HepG2 (cell line): Measurements from ENCODE around the gene DLEC1. TPM values are rescaled to one million over a fixed set of nuclear protein-coding genes. Genes with fewer than 3 reads are reported as not detected.
A peak's percentile ranks its signal among the peaks of the same experiment; 100 is the strongest.

Experiments used
- BCL6 ChIP-seq: IDR thresholded peaks from 2 replicates; pipeline ENCODE4 v1.6.1; 2016; ENCODE audit warnings: missing genetic modification reagents, missing compliant biosample characterization
- ELF4 ChIP-seq: sonication (generic); formaldehyde crosslinking; IDR thresholded peaks from 2 replicates; pipeline ENCODE4 v1.5.0; 2020; ENCODE audit warnings: missing genetic modification reagents, mild to moderate bottlenecking, moderate library complexity, borderline replicate concordance
- HNF4A ChIP-seq: sonication (generic); formaldehyde crosslinking; IDR thresholded peaks from 2 replicates; pipeline ENCODE4 v1.4.0; 2020; ENCODE audit warnings: missing genetic modification reagents
- KLF12 ChIP-seq: sonication (generic); formaldehyde crosslinking; IDR thresholded peaks from 2 replicates; pipeline ENCODE4 v1.4.0; 2020; ENCODE audit warnings: missing genetic modification reagents, borderline replicate concordance
- MED1 ChIP-seq: sonication (generic); formaldehyde crosslinking; IDR thresholded peaks from 2 replicates; pipeline ENCODE4 v1.4.0; 2020; ENCODE audit warnings: missing genetic modification reagents
- NCOR1 ChIP-seq: fragments of 200-600 bp; sonication (generic); IDR thresholded peaks from 2 replicates; pipeline ENCODE4 v1.7.0; 2017; ENCODE audit warnings: antibody characterized with exemption, low read length, borderline replicate concordance
- REXO4 ChIP-seq: sonication (generic); formaldehyde crosslinking; IDR thresholded peaks from 2 replicates; pipeline ENCODE4 v1.8.0; 2022; ENCODE audit warnings: missing genetic modification reagents, mild to moderate bottlenecking, borderline replicate concordance
- RORA ChIP-seq: sonication (generic); formaldehyde crosslinking; IDR thresholded peaks from 2 replicates; pipeline ENCODE4 v1.5.0; 2020; ENCODE audit warnings: mild to moderate bottlenecking, missing genetic modification reagents, moderate library complexity
- RXRA ChIP-seq: sonication (generic); formaldehyde crosslinking; IDR thresholded peaks from 2 replicates; pipeline ENCODE4 v1.5.1; 2020; ENCODE audit warnings: missing genetic modification reagents
- RXRB ChIP-seq: IDR thresholded peaks from 2 replicates; pipeline ENCODE4 v1.6.1; 2016; ENCODE audit warnings: borderline replicate concordance, missing genetic modification reagents, missing compliant biosample characterization
- SRSF9 ChIP-seq: fragments of 200-400 bp; formaldehyde crosslinking; IDR thresholded peaks from 2 replicates; pipeline ENCODE4 v1.6.1; 2018; ENCODE audit warnings: borderline replicate concordance, mild to moderate bottlenecking, low read depth, low read length; ENCODE audit not compliant: insufficient read depth, poor library complexity, severe bottlenecking
- ZEB1 ChIP-seq: IDR thresholded peaks from 2 replicates; pipeline ENCODE4 v1.6.1; 2012; ENCODE audit warnings: mild to moderate bottlenecking, low read depth, inconsistent platforms; ENCODE audit not compliant: insufficient replicate concordance
- ZNF207 ChIP-seq: fragments of 450-650 bp; IDR thresholded peaks from 2 replicates; pipeline ENCODE4 v1.6.1; 2016; ENCODE audit warnings: antibody characterized with exemption, borderline replicate concordance
- ZNF367 ChIP-seq: sonication (generic); formaldehyde crosslinking; IDR thresholded peaks from 2 replicates; pipeline ENCODE4 v1.4.0; 2020; ENCODE audit warnings: missing genetic modification reagents, borderline replicate concordance
- ZNF44 ChIP-seq: sonication (generic); formaldehyde crosslinking; IDR thresholded peaks from 2 replicates; pipeline ENCODE4 v1.5.1; 2020; ENCODE audit warnings: mild to moderate bottlenecking, missing genetic modification reagents
- ZNF501 ChIP-seq: sonication (generic); formaldehyde crosslinking; IDR thresholded peaks from 2 replicates; pipeline ENCODE4 v1.5.1; 2020; ENCODE audit warnings: mild to moderate bottlenecking, moderate library complexity, missing genetic modification reagents
- ZNF577 ChIP-seq: sonication (generic); formaldehyde crosslinking; IDR thresholded peaks from 2 replicates; pipeline ENCODE4 v1.4.0; 2020; ENCODE audit warnings: mild to moderate bottlenecking, low read depth, missing genetic modification reagents, borderline replicate concordance
- ZNF780A ChIP-seq: sonication (generic); formaldehyde crosslinking; IDR thresholded peaks from 2 replicates; pipeline ENCODE4 v1.8.0; 2022; ENCODE audit warnings: mild to moderate bottlenecking, missing genetic modification reagents, moderate library complexity
- ZNF790 ChIP-seq: sonication (generic); formaldehyde crosslinking; IDR thresholded peaks from 2 replicates; pipeline ENCODE4 v1.8.0; 2022; ENCODE audit warnings: missing genetic modification reagents, mild to moderate bottlenecking, borderline replicate concordance
- ZNF800 ChIP-seq: sonication (generic); formaldehyde crosslinking; IDR thresholded peaks from 2 replicates; pipeline ENCODE4 v1.4.0; 2020; ENCODE audit warnings: missing genetic modification reagents
- polyA plus RNA-seq, 8 experiments: library from polyadenylated mRNA; depleted of rRNA in 3 of 8; stranded (reverse) in 7 of 8; unstranded in 1 of 8; fragments of >200 nt; fragmentation: Illumina TruSeq in 4 of 8; extraction: Trizol in 4 of 8; gene quantifications; 2 replicates each; pipeline versions ENCODE4 v1.2.1 to v1.2.3, GENCODE V29; 2011 to 2016; ENCODE audit warnings: low read depth in 4 of 8, missing spikeins in 1 of 8, mixed read lengths in 1 of 8; ENCODE audit not compliant: insufficient read depth in 1 of 8
- total RNA-seq, 5 experiments: library from RNA; depleted of rRNA; stranded (reverse); fragments of >200 nt; fragmentation: Illumina TruSeq; extraction: Trizol; gene quantifications; 2 replicates each; pipeline ENCODE4 v1.2.3, GENCODE V29; 2016; ENCODE audit warnings: low read depth in 1 of 5
- TF ChIP-seq, protein P1 (sequence below): sonication (generic); formaldehyde crosslinking; IDR thresholded peaks from 2 replicates; pipeline ENCODE4 v1.9.0; 2021; ENCODE audit warnings: mild to moderate bottlenecking, missing genetic modification reagents

Gene DLEC1
- total and polyA plus RNA-seq, 2 of the 13 experiments (the other 11 are each of a cell fraction or from before 2014, with no cell fraction given) = 0.09 TPM; not detected in 1

DNA sequence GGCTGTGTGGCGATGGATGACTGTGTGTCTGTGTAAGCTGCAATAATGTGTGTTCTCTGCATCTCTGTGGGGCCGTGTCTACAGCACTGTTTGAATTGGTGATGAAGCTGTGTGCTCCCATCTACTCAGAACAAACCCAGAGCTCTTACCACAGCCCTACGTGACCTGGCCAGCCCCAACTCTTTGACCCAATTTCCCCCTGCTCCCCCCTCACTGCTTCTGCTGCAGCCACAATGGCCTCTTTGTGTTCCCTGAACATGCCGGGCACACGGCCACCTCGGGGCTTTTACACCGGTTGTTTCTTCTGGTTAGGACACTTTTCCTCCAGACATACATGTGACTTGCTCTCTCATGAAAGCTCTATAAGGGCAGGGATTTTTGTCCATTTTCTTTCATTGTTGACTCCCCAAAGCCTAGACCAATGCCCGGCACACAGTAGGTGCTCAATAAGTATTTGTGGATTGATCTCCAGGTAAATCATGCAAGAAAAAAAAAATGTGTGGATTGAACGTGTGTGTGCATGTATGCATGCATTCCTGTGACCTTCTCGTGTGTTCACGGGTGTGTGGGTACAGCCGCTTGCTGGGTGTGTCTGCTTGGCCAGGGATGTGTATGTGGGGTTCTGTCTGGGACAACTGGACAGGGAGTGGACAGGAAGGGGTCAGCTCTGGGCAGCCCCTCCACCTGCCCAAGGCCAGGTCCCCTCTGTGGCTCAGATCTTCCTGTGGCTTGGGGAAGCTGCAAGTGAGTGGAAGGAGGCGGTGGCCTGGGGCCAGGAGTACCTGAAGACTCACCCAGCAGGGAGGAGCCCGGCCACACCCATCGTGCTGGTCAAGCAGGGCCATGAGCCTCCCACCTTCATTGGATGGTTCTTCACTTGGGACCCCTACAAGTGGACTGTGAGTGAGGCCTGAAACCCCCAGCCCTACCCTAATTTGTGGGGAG is 33.7 kb upstream of the DLEC1 start (continued):
- TF ChIP-seq, protein P1, sequence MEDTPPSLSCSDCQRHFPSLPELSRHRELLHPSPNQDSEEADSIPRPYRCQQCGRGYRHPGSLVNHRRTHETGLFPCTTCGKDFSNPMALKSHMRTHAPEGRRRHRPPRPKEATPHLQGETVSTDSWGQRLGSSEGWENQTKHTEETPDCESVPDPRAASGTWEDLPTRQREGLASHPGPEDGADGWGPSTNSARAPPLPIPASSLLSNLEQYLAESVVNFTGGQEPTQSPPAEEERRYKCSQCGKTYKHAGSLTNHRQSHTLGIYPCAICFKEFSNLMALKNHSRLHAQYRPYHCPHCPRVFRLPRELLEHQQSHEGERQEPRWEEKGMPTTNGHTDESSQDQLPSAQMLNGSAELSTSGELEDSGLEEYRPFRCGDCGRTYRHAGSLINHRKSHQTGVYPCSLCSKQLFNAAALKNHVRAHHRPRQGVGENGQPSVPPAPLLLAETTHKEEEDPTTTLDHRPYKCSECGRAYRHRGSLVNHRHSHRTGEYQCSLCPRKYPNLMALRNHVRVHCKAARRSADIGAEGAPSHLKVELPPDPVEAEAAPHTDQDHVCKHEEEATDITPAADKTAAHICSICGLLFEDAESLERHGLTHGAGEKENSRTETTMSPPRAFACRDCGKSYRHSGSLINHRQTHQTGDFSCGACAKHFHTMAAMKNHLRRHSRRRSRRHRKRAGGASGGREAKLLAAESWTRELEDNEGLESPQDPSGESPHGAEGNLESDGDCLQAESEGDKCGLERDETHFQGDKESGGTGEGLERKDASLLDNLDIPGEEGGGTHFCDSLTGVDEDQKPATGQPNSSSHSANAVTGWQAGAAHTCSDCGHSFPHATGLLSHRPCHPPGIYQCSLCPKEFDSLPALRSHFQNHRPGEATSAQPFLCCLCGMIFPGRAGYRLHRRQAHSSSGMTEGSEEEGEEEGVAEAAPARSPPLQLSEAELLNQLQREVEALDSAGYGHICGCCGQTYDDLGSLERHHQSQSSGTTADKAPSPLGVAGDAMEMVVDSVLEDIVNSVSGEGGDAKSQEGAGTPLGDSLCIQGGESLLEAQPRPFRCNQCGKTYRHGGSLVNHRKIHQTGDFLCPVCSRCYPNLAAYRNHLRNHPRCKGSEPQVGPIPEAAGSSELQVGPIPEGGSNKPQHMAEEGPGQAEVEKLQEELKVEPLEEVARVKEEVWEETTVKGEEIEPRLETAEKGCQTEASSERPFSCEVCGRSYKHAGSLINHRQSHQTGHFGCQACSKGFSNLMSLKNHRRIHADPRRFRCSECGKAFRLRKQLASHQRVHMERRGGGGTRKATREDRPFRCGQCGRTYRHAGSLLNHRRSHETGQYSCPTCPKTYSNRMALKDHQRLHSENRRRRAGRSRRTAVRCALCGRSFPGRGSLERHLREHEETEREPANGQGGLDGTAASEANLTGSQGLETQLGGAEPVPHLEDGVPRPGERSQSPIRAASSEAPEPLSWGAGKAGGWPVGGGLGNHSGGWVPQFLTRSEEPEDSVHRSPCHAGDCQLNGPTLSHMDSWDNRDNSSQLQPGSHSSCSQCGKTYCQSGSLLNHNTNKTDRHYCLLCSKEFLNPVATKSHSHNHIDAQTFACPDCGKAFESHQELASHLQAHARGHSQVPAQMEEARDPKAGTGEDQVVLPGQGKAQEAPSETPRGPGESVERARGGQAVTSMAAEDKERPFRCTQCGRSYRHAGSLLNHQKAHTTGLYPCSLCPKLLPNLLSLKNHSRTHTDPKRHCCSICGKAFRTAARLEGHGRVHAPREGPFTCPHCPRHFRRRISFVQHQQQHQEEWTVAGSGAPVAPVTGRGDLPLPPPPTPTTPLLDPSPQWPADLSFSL (CRISPR knock-in tag) = peak; percentile 11; the same call in 1 of the 2 replicates
- TF ChIP-seq ELF4 (CRISPR knock-in tag) = no peak
- no peak for TF ChIP-seq NCOR1
- no peak for TF ChIP-seq SRSF9
- no peak for TF ChIP-seq ZNF790 (CRISPR knock-in tag)
- TF ChIP-seq KLF12 (CRISPR knock-in tag) = no peak
- TF ChIP-seq ZNF207 = no peak
- TF ChIP-seq HNF4A = peak; percentile 28; the same call in 1 of the 2 replicates
- peak; percentile 96 for TF ChIP-seq RXRB (CRISPR knock-in tag)
- TF ChIP-seq ZNF780A (CRISPR knock-in tag) = no peak
- no peak for TF ChIP-seq ZNF44 (CRISPR knock-in tag)
- TF ChIP-seq REXO4 (CRISPR knock-in tag) = no peak
- TF ChIP-seq ZNF367 (CRISPR knock-in tag) = 0 out of 2 replicates have a peak, but pooled peaks have one; percentile 1
- no peak for TF ChIP-seq ZEB1
- TF ChIP-seq ZNF501 (CRISPR knock-in tag) = no peak
- TF ChIP-seq BCL6 (CRISPR knock-in tag) = peak; percentile 12; the same call in 1 of the 2 replicates
- peak; percentile 95 for TF ChIP-seq RXRA (CRISPR knock-in tag)
- TF ChIP-seq ZNF800 (CRISPR knock-in tag) = 0 out of 2 replicates have a peak, but pooled peaks have one; percentile 47
- no peak for TF ChIP-seq RORA (CRISPR knock-in tag)
- TF ChIP-seq MED1 (CRISPR knock-in tag) = peak; percentile 84
- no peak for TF ChIP-seq ZNF577
